ENCODE results near the gene IL4.

Gene IL4

GRCh38 chr5:132657676-132658380 is 16.0 kb upstream of the IL4 start, which contains the start of gene IL13:
IL13 (plus strand) TSS chr5:132658173; CDS start chr5:132658187, 14 bp downstream.
- no peak for DNase-seq (ENCODE audit: low read depth in 1 of 2, low spot score in 1 of 2)

GRCh38 chr5:132658381-132659302 is 15.1 kb upstream of the IL4 start:
- DNase-seq (ENCODE audit: low read depth in 1 of 2, low spot score in 1 of 2): no peak

DNA sequence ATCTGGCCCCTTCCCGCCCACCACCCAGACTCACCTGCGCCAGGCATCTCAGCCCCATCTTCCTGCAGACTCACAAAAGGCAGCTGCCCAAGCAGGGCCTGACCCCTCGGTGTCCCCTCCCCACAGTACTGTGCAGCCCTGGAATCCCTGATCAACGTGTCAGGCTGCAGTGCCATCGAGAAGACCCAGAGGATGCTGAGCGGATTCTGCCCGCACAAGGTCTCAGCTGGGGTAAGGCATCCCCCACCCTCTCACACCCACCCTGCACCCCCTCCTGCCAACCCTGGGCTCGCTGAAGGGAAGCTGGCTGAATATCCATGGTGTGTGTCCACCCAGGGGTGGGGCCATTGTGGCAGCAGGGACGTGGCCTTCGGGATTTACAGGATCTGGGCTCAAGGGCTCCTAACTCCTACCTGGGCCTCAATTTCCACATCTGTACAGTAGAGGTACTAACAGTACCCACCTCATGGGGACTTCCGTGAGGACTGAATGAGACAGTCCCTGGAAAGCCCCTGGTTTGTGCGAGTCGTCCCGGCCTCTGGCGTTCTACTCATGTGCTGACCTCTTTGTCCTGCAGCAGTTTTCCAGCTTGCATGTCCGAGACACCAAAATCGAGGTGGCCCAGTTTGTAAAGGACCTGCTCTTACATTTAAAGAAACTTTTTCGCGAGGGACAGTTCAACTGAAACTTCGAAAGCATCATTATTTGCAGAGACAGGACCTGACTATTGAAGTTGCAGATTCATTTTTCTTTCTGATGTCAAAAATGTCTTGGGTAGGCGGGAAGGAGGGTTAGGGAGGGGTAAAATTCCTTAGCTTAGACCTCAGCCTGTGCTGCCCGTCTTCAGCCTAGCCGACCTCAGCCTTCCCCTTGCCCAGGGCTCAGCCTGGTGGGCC is 13.9 kb upstream of the IL4 start:
- no peak for DNase-seq (ENCODE audit: low read depth in 1 of 2, low spot score in 1 of 2)

DNA sequence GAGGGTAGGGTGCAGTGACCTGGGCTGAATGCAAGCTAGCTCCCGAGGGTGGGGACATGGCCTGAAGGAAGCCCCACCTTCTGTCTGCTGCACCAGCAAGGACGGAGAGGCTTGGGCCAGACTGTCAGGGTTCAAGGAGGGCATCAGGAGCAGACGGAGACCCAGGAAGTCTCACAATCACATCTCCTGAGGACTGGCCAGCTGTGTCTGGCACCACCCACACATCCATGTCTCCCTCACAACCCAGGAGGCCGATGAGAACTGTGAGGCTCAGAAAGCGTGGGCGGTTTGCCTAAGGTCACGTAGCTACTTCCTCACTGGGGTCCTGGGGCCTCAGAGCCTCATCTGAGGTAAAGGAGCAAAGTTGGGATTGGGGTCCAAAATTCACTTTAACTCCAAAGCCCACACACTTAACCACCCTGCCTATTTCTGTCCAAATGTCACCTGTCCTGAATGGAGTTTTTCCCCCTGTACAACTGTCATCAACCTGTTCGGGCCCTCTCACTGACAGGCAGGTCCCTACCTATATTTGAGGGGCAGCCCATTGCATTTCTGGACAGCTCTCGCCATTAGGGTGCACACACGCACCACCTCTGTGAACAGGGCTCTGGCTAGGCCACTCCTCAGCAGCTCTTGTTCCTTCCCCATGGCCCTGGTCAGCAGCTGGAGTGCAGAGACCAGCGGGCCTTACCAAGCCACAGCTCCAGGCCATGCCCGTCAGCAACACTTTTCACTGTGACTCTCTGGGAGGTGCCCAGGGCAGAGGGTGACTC is 12.4 kb upstream of the IL4 start:
- no peak for DNase-seq (ENCODE audit: low read depth in 1 of 2, low spot score in 1 of 2)

DNA sequence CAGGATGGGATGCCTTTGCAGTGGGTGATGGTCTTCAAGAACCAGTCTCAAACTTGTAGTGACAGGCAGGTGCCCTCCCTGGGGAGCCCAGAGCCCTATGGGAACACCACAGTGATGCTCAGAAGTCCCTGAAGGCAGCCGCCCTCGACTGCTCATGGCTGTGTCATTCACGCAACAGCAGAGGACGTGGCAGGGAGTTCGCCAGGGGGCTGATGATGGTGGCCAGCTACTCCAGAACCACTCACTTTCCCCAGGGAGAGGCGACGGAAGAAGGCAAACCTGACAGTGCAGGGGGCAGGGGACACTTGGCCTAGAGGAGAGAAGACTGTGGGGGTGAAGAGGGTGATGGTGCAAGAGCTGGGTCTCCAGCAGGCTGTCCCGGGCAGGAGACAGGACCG is 11.8 kb upstream of the IL4 start:
- DNase-seq (ENCODE audit: low read depth in 1 of 2, low spot score in 1 of 2): no peak

DNA sequence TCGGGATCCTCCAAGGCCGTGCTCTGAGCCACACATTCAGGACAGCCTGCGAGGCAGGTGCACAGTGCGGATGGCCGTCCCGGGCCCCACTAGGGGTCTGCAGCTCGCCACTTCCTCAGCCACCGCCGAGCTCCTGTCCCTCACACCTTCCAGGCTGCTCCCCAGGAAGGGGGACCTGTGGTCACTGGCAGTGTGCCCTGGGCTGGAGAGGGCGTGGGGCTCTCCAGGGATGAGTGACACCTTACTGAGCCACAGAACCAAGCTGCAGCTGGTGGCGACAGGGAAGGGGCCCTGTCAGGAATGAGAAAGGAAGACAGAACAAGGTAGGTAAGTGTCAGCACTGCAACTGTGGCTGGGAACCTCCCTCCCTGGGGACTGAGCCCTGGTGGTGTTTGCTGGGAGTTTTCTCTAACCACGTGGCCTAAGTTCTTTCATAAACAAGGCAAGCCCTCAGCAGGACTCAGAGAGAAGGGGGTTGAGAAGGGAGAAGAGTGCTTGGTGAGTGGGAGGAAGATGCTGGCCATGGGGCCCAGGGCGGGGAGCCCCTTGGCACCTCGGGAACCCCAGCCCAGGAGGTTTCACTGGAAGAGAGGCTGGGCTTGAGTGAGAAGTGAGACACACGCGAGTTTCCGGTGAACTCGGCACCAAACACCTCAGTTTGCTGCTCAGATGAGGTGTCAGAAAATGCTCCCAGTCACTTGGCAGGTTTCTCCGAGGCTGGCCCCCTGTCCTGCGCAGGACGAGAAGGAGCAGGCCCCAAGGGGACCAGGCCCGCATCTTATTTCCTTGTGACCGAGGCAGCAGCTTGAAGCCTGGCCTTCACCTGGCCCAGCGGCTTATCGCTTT is 10.6 kb upstream of the IL4 start:
- no peak for DNase-seq (ENCODE audit: low read depth in 1 of 2, low spot score in 1 of 2)

DNA sequence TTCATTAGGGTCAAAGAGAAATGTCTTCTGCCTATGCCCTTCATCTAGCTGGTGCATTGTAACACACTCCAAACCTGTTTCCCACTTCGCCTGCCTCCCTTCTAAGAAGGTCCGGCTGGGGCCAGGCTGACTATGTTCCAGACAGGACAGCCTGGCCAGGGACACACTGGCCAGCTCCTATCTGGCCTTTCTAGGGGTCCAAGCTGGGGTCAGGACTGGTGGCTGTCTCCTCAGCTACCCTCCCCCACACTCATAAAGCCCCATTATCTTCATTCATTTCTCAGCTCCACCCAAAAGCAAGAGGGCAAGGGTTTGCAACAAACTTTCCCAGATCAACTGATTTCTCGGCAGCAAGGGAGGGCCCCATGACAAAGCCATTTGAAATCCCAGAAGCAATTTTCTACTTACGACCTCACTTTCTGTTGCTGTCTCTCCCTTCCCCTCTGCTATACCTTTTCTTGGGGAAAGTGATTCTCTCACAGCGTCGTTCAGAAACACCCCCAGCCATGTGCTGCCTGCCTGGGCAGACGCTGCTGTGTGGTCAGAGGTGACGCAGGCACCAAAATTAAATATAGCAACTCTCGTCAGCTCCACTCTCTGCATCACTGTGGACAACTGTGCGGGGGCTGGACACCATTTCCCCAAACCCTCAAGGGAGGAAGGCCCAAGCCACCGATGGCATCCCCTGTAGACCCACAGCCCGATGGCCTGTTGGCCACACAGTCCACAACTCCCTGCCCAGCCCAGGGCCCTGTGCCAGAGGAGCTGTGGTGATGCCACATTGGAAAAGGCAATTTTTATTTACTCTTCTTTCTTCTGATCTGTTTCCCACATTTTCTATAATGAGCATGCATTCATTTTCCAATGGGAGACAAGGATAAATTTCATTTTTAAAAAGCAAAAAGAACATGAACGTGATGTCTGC is 9.8 kb upstream of the IL4 start:
- no peak for DNase-seq (ENCODE audit: low read depth in 1 of 2, low spot score in 1 of 2)

GRCh38 chr5:132664696-132665209 is 9.0 kb upstream of the IL4 start:
- no peak for DNase-seq (ENCODE audit: low read depth in 1 of 2, low spot score in 1 of 2)

- DNase-seq (ENCODE audit: low read depth in 1 of 2, low spot score in 1 of 2): no peak
Measured at GRCh38 chr5:132665574-132666080, 8.2 kb upstream of the IL4 start.

DNA sequence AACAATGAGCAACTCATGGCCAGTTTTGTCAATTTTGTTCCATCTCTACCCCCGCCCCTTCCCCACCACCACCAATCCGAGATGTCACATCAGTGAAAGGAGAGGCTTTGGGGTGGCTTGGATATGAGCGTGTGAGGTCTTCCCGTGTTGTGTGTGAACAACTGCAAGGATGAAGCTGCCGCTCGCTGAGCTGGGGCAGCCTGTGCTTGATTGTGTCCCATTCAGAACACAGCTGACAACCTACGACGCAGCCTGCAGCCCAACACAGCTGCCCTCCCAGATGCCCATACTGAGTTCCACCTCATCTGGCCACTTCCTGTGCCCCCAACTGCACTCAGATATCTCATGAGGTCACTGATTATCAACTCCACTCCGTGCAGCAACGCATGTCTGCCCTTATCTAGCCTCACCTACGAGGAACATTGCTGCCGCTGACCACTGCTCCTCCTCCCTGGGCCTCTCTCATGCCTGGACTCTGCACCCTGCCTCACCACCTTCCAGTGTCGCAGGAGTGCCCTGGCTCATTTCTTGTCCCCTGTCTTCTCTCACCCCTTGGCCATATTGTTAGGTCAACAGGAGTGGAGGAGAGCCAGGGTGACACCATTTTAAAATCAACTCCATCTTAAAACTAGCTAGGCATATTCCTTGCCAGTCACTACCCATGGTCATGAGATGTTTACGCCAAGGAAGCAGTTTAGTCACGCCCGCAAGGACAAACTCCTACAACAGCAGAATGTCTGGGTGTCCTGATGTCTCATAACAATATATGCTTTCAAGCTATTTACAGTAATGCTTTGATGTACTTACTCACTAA is 7.3 kb upstream of the IL4 start:
- no peak for DNase-seq (ENCODE audit: low read depth in 1 of 2, low spot score in 1 of 2)

GRCh38 chr5:132667309-132667708 is 6.5 kb upstream of the IL4 start:
- DNase-seq (ENCODE audit: low read depth in 1 of 2, low spot score in 1 of 2): no peak

DNA sequence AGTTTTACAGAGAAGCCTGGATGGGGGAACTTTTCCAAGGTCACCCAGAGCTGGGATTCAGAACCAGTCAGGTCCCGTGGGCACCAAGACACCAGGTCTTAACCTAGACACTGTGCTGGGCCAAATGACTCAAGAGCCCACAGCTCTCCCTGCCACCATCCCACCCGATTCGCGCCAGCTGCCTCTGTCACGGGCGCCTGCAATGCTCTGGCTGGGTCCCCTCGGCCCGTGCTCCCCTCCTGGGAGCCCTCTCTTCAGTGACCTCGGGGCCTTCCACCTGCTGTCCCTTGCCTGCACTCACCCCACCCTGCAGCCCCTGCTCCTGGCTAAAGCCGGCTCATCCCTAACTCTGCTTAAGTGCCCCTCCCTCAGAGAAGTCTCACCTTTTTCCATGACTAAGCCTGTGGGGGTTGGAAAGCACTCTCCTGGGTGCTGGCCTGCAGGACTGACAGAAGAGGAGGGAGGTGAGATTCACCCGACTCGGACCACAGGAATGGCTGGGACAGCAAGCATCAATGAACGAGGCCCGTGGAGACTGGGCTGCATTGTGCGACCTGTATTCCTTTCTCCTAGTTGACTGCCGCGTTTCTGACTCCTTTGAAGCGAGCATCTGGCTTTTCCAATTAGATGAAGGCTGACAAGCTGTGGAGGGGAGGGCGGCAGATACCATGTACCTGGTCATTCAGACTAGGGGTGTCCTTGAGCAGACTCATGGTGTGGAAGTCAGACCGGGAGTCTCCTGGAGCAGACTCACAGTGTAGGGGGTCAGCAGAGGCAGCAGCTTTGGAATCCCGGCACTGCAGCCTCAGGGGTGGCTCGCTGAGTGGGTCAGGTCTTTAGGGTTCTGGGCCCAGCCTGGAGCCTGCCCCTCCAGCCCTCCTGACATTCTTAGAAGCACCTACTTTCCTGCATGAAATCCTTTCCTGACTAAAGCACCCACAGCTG is 5.8 kb upstream of the IL4 start:
- DNase-seq (ENCODE audit: low read depth in 1 of 2, low spot score in 1 of 2): no peak

GRCh38 chr5:132668706-132669454 is 4.9 kb upstream of the IL4 start:
- no peak for DNase-seq (ENCODE audit: low read depth in 1 of 2, low spot score in 1 of 2)

DNA sequence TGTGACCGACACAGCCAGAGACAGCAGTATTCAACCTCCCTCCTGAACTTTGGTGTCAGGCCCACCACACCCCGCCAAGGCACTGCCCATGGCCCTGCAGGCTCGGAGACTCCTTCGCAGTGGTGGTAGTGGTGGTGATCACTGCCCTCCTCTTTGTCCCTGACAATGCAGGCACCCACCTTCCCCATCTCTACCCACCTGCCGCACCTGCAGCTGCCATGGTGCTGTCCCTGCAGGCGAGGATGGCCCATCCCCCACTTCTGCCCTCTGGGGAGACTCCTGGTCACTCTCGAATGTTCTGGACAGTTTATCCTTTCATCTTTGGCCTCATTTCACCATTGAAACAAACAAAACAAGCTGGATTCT is 4.4 kb upstream of the IL4 start:
- DNase-seq (ENCODE audit: low read depth in 1 of 2, low spot score in 1 of 2): no peak

All from activated CD4-positive, alpha-beta T cell treated with anti-CD3 and anti-CD28 coated beads, Interleukin-2, amount 50 U/mL, for 24 hours (primary cell).